ENCODE data around the gene CKLF. TPM values are rescaled to one million over a fixed set of nuclear protein-coding genes. Genes with fewer than 3 reads are reported as not detected.

CKLF gene
- total RNA-seq, 2 donors from 2014 or later, result 11.5 to 22.5 TPM

DNA sequence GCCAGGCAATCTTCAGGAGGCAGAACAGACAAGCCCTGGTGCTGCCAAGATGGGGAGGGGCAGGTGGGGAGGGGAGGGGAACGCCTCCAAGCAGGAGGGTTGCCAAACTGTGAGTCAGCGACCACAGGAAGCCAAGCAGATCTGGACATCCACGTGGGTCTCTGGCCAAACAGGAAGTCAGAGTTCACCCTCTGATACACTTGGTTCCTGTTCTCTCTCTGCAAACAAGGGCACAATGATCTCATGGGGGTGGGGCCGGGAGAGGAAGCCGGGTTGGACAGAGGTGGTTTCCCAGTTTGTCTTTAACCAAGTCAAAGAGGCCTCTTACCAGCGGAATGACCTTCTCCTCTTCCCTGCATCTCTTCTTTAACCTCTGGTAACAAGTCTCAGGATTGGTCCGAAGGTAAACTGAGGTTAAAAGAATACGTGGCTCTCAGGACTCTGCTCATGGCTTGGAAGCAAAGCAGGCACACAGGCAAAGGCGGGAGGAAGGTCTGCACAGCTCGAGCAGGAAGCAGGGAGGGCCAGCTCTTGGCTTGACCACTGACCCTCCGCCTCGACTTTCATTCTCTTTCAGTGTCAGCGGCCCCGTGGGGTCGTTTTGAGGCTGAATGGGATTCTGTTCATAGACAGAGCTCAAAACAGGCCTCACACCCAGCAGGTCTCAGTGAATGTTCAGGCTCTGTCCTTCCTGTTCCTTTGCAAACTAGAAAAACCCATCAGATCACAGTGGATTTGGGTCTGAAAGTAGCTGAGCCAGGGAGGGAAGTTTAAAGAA lies 35.4 kb upstream of the CKLF start:
- TF ChIP-seq, protein P1, sequence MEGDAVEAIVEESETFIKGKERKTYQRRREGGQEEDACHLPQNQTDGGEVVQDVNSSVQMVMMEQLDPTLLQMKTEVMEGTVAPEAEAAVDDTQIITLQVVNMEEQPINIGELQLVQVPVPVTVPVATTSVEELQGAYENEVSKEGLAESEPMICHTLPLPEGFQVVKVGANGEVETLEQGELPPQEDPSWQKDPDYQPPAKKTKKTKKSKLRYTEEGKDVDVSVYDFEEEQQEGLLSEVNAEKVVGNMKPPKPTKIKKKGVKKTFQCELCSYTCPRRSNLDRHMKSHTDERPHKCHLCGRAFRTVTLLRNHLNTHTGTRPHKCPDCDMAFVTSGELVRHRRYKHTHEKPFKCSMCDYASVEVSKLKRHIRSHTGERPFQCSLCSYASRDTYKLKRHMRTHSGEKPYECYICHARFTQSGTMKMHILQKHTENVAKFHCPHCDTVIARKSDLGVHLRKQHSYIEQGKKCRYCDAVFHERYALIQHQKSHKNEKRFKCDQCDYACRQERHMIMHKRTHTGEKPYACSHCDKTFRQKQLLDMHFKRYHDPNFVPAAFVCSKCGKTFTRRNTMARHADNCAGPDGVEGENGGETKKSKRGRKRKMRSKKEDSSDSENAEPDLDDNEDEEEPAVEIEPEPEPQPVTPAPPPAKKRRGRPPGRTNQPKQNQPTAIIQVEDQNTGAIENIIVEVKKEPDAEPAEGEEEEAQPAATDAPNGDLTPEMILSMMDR (IDR thresholded peaks at IDR 0.05), result no peak
- DNase-seq (ENCODE audit: low spot score), result peak; percentile 99
- H3K4me3 ChIP-seq, result peak overlapping the region; percentile 6 to 36
- peak overlapping the region; percentile 97 to 98 for H3K27ac ChIP-seq
- H3K36me3 ChIP-seq, result peaks cover 7% of the 10 kb centered on the region
- H3K4me1 ChIP-seq, result peaks cover 0 to 77% of the 10 kb centered on the region in 2 donors
- no peaks in the 10 kb centered on the region for H3K27me3 ChIP-seq
- H3K9me3 ChIP-seq, result no peaks in the 10 kb centered on the region

DNA sequence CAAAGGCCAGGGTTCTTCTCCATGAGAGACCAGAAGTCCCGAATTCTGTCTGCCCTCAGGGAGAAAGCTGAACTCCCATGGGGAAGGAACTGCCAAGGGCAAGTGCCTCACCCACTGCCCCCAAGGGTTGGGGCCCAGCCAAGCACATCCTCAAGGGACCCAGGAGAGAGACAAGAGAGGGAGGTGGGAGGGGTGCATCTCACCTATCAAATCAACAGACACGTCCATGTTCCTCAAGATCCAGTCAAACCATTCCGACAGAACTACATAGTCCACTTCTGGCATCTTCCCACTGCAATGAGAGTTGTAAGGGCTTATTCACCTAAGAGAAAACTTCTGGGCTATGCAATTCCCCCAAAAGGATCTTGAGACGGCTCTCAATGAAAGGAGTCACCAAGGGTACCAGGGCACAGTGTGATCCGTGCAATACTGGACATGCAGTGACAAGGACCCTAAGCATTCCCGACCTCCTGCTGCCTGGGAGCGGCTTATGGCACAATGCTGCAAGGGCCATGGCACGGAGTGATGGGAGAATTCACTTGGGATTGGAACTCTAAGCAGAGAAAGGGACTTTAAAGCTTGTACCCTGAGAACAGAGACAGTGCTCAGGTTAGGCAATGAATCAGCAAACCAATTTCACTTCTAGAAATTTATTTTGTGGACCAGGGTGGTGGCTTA lies 34.7 kb upstream of the CKLF start:
- no peak for DNase-seq (ENCODE audit: low spot score)
- peak overlapping the region; percentile 97 to 98 for H3K27ac ChIP-seq
- TF ChIP-seq, protein P1 (IDR thresholded peaks at IDR 0.05), result no peak
- H3K36me3 ChIP-seq, result peaks cover 7% of the 10 kb centered on the region
- no peaks in the 10 kb centered on the region for H3K9me3 ChIP-seq
- H3K4me3 ChIP-seq, result peak overlapping the region in 1 of 2 donors; percentile 36
- no peaks in the 10 kb centered on the region for H3K27me3 ChIP-seq
- peaks cover 0 to 76% of the 10 kb centered on the region in 2 donors for H3K4me1 ChIP-seq

DNA sequence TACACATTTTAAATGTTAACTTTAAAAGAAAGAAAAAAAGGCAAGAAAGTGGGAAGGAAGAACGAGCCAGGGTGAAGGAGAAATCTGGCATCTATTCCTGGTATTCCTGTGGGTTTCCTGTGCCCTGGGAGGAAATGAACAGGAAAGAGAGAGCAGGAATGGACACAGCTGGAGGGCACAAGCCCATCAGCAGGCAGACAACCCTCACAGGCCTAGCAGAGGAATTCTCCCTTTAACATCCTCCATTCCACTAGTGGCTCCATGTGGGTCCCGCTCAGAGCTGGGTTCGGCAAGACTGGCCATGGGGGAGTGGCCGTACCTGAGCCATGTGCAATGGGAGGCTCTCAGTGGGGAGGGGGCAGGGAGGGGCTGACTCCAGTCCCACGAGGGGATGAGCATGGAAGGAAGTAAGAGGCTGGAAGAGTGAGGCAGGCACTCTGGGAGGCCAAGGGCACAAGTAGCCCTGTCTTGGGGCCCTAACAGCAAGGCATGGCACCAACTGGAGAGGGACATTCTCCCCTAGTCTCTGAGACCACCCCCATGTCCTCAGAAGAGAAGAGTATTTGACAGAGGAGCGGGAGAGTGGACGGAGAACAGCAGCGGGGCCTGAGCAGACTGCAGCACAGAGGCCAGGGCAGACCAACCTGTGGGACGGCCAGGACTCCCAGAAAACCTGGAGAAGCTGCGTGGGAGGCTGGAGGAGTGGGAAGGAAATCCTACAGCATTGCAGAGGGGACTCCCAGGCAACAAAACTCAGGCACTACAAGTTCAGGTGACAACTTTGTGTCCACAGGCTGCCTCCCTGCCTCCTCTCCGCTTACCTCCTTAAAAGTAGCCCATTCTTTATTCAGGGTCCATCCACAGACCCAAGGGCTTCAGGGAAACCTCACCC lies 32.6 kb upstream of the CKLF start:
- TF ChIP-seq, protein P1 (IDR thresholded peaks at IDR 0.05), result no peak
- H3K27me3 ChIP-seq, result no peaks in the 10 kb centered on the region
- H3K36me3 ChIP-seq, result peaks cover 7% of the 10 kb centered on the region
- peak overlapping the region; percentile 58 to 66 for H3K27ac ChIP-seq
- DNase-seq (ENCODE audit: low spot score), result no peak
- no peaks in the 10 kb centered on the region for H3K9me3 ChIP-seq
- H3K4me3 ChIP-seq, result no peak overlapping the region
- H3K4me1 ChIP-seq, result peaks cover 0 to 87% of the 10 kb centered on the region in 2 donors

DNA sequence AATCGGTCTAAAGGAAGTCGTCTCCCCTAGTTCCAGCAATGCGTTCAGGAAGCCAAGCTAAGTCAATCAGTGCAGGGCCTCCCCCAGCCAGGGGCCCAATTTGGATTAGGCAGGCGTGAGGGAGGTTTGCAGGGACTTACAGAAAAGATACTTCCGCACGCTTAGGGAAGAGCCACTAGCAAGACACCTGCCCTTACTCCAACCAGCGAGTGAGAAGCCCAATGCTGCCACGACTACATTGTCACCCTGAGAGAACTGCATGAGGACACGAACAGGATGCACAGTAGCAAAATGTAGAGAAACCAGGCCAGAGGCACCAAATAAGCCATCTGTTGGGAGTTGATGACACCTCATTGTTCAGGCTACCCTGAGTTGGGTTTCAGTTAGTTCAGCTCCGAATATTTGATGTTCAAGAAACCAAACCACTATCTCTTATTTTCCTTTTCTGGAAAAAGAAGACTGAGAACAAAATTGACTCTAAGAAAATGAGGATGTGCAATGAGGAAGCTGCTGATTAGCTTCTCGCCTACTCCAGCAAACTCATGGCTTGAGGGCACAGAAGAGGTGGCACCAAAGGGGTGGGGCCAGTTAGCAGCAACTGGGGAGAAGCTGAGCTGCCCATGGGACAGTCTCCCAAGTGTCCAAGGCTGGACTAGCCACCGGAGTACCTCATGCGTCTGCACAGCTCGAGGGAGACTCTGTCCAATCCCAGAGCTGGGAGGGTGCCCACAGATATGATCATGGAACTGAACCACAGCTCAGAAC lies 31.8 kb upstream of the CKLF start:
- H3K9me3 ChIP-seq, result no peaks in the 10 kb centered on the region

More for the DNA sequence above, 31.8 kb upstream of the CKLF start:
- TF ChIP-seq, protein P1 (IDR thresholded peaks at IDR 0.05), result no peak
- peak overlapping the region; percentile 58 to 66 for H3K27ac ChIP-seq
- no peak overlapping the region for H3K4me3 ChIP-seq
- peaks cover 7% of the 10 kb centered on the region for H3K36me3 ChIP-seq
- peaks cover 0 to 81% of the 10 kb centered on the region in 2 donors for H3K4me1 ChIP-seq
- H3K27me3 ChIP-seq, result no peaks in the 10 kb centered on the region
- DNase-seq (ENCODE audit: low spot score), result no peak

All from right atrium auricular region (tissue), 2 donors.